GM12878 (cell line): ENCODE measurements around the gene TXNDC16. TPM values are rescaled to one million over a fixed set of nuclear protein-coding genes. Genes with fewer than 3 reads are reported as not detected.

Experiments
- ATAC-seq: fragments of 200-7000 bp; cut with Tn5 transposase; 3 replicates; pipeline ENCODE4 v1.9.1; 2020; ENCODE audit warnings: mild to moderate bottlenecking, moderate library complexity
- BruUV-seq: library from RNA; stranded (reverse); fragments of 400-500 nt; replicated peaks from 2 replicates; lab custom pipeline; 2021; lab: Mats Ljungman, UMichigan
- CTCF ChIA-PET: fragments of 300-600 bp; sonication (Branson Sonifier 250); formaldehyde crosslinking; extraction: SDS; loops from one replicate; lab custom pipeline; 2021; ENCODE audit warnings: inconsistent platforms; lab: Yijun Ruan, JAX
- POLR2A ChIA-PET: fragments of 350-600 bp; formaldehyde crosslinking; extraction: SDS; loops from one replicate; lab custom pipeline; 2021; ENCODE audit warnings: inconsistent platforms; lab: Charles Lee
- RAD21 ChIA-PET: fragments of 300-600 bp; sonication (Branson Sonifier 250); formaldehyde crosslinking; loops from one replicate; lab custom pipeline; 2023; ENCODE audit warnings: antibody characterized with exemption; ENCODE audit not compliant: unreplicated experiment; lab: Charles Lee
- SMC1A ChIA-PET: fragments of 300-600 bp; sonication (Branson Sonifier 250); formaldehyde crosslinking; loops from one replicate; lab custom pipeline; 2023; ENCODE audit not compliant: unreplicated experiment, uncharacterized antibody; lab: Charles Lee
- DNase-seq: peaks from one replicate; pipeline ENCODE4 v3.0.0-alpha.2; 2011; ENCODE audit warnings: low read depth, low spot score
- FAIRE-seq: peaks from 3 replicates; lab custom pipeline; 2011; peaks lifted over from hg19 to GRCh38; lab: Jason Lieb, UNC
- H2AFZ ChIP-seq: 2 replicates; pipeline ENCODE4 v1.6.0; 2011; ENCODE audit warnings: low read depth, low read length, control low read depth; ENCODE audit not compliant: control insufficient read depth
- H3K27ac ChIP-seq: 2 replicates; pipeline ENCODE4 v1.5.1; 2011; ENCODE audit warnings: control low read depth; ENCODE audit not compliant: control insufficient read depth, insufficient read depth
- H3K27me3 ChIP-seq, 2 experiments: replicated peaks in 1 of 2; 2 replicates each; pipeline versions ENCODE4 v1.6.0 to v1.6.1; 2011; ENCODE audit warnings: low read length in 1 of 2; ENCODE audit not compliant: control insufficient read depth in 2 of 2, insufficient read depth in 2 of 2
- H3K36me3 ChIP-seq, 2 experiments: 2 replicates each; pipeline ENCODE4 v1.5.1; 2011; ENCODE audit warnings: low read length in 1 of 2; ENCODE audit not compliant: control insufficient read depth in 2 of 2, insufficient read depth in 2 of 2
- H3K4me1 ChIP-seq: 2 replicates; pipeline ENCODE4 v1.6.1; 2011; ENCODE audit warnings: mild to moderate bottlenecking, low read length, moderate library complexity, mixed read lengths; ENCODE audit not compliant: control insufficient read depth, insufficient read depth
- H3K4me2 ChIP-seq: 2 replicates; pipeline ENCODE4 v1.6.0; 2011; ENCODE audit warnings: control low read depth; ENCODE audit not compliant: control insufficient read depth, insufficient read depth
- H3K4me3 ChIP-seq: fragments of 200-600 bp; sonication (generic); 2 replicates; pipeline ENCODE4 v1.5.1; 2016
- H3K79me2 ChIP-seq: 2 replicates; pipeline ENCODE4 v1.6.0; 2011; ENCODE audit warnings: low read length; ENCODE audit not compliant: control insufficient read depth, insufficient read depth
- H3K9ac ChIP-seq: 2 replicates; pipeline ENCODE4 v1.8.0; 2011; ENCODE audit warnings: low read length, control low read depth, mixed read lengths; ENCODE audit not compliant: control insufficient read depth, insufficient read depth
- H3K9me3 ChIP-seq: replicated peaks from 3 replicates; pipeline ENCODE4 v1.5.1; 2011; ENCODE audit warnings: mild to moderate bottlenecking, low read length; ENCODE audit not compliant: control insufficient read depth, insufficient read depth
- H4K20me1 ChIP-seq: 2 replicates; pipeline ENCODE4 v1.6.0; 2011; ENCODE audit not compliant: control insufficient read depth, insufficient read depth
- CHD4 ChIP-seq: fragments of 200-600 bp; sonication (generic); IDR thresholded peaks from 2 replicates; pipeline ENCODE4 v1.6.1; 2016; ENCODE audit warnings: mild to moderate bottlenecking
- GATAD2B ChIP-seq: fragments of 450-650 bp; conservative IDR thresholded peaks from 2 replicates; pipeline ENCODE4 v1.6.1; 2017; ENCODE audit warnings: low read depth, mild to moderate bottlenecking, moderate library complexity
- HDAC2 ChIP-seq: fragments of 200-600 bp; sonication (generic); IDR thresholded peaks from 2 replicates; pipeline ENCODE4 v1.6.1; 2017
- JUND ChIP-seq: IDR thresholded peaks from 2 replicates; pipeline ENCODE4 v1.6.1; 2012; ENCODE audit warnings: low read depth, mild to moderate bottlenecking, low read length, improper control_type of control experiment, moderate library complexity
- MEF2A ChIP-seq: IDR thresholded peaks from 2 replicates; pipeline ENCODE4 v1.6.1; 2011; ENCODE audit warnings: low read depth, mild to moderate bottlenecking, low read length, moderate library complexity; ENCODE audit not compliant: insufficient read depth
- MXI1 ChIP-seq: fragments of 150-350 bp; IDR thresholded peaks from 2 replicates; pipeline ENCODE4 v1.6.1; 2011; ENCODE audit warnings: low read depth, mild to moderate bottlenecking, inconsistent platforms, low read length, improper control_type of control experiment
- MYB ChIP-seq: fragments of 150-350 bp; IDR thresholded peaks from 2 replicates; pipeline ENCODE4 v1.6.1; 2014; ENCODE audit warnings: mild to moderate bottlenecking, low read depth, low read length, borderline replicate concordance
- SIX5 ChIP-seq: IDR thresholded peaks from 2 replicates; pipeline ENCODE4 v1.6.1; 2011; ENCODE audit warnings: mild to moderate bottlenecking, low read depth, low read length, moderate library complexity; ENCODE audit not compliant: severe bottlenecking
- SMARCA5 ChIP-seq: fragments of 450-650 bp; IDR thresholded peaks from 2 replicates; pipeline ENCODE4 v1.6.1; 2017; ENCODE audit warnings: mild to moderate bottlenecking
- in situ Hi-C: fragments of 300-500 bp; cut with MboI; formaldehyde crosslinking; loops from 9 replicates; pipeline ENCODE4 v1.14.3; 2018; ENCODE audit warnings: mixed read lengths
- intact Hi-C: fragments of 100-400 bp; cut with micrococcal nuclease; formaldehyde crosslinking; loops from one replicate; pipeline ENCODE4 v1.14.2; 2022; ENCODE audit not compliant: unreplicated experiment
- polyA plus RNA-seq, 11 experiments: library from polyadenylated mRNA; depleted of rRNA in 4 of 11; unstranded in 6 of 11; stranded (reverse) in 5 of 11; fragments of >200 nt; fragmentation: Nextera tagmentation in 4 of 11; fragmentation: Illumina TruSeq in 1 of 11; extraction: Ambion mirVana in 4 of 11; extraction: Trizol in 1 of 11; gene quantifications; 1 replicate in 1 of 11; 2 replicates in 10 of 11; pipeline versions ENCODE4 v1.2.1 to v1.2.3, GENCODE V29; 2011 to 2016; ENCODE audit warnings: inconsistent platforms in 2 of 11, missing spikeins in 2 of 11, low read depth in 1 of 11
- total RNA-seq, 4 experiments: library from RNA; depleted of rRNA in 3 of 4; stranded (reverse); fragments of >200 nt in 3 of 4; fragmentation: Illumina TruSeq in 1 of 4; extraction: Trizol in 1 of 4; gene quantifications; 2 replicates each; pipeline versions ENCODE4 v1.2.1 to v1.2.3, GENCODE V29; 2013 to 2021
- TF ChIP-seq, protein P1 (sequence below): IDR thresholded peaks from 2 replicates; pipeline ENCODE4 v1.6.1; 2012; ENCODE audit warnings: improper control_type of control experiment, low read depth, low read length; ENCODE audit not compliant: insufficient replicate concordance
- TF ChIP-seq, protein P2 (sequence below): fragments of 450-650 bp; IDR thresholded peaks from 2 replicates; pipeline ENCODE4 v1.6.1; 2016; ENCODE audit warnings: mild to moderate bottlenecking, moderate library complexity, borderline replicate concordance
- TF ChIP-seq, protein P3 (sequence below): fragments of 450-650 bp; IDR thresholded peaks from 2 replicates; pipeline ENCODE4 v1.6.1; 2017; ENCODE audit warnings: borderline replicate concordance
- TF ChIP-seq, protein P4 (sequence below): IDR thresholded peaks from 2 replicates; pipeline ENCODE4 v1.6.1; 2011; ENCODE audit warnings: low read depth, low read length, improper control_type of control experiment, borderline replicate concordance

The TXNDC16 gene
- total and polyA plus RNA-seq, 10 of the 15 experiments (the other 5 are each of a cell fraction or from before 2014, with no cell fraction given), result 1.2 to 7.9 (median 5.5) TPM

DNA sequence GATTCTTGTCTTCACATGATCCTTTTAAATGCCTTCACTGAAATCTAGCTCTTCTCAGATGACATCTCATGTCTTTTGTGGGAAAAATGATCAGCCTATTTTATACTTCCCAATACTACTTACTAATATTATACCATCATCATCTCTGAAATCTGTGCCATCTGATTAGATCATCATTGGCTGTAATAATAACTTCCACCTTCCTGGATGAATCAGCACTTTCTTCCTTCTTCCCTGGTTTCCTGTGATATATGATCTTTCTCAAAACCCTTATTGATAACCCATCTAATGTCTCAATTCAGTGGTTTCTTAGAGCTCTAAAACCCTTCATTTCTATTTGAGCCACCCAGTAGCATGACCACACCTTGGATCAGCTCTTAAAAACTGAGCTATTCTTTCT is 31.2 kb upstream of the TXNDC16 start:
- no peak overlapping the region for H3K9ac ChIP-seq
- POLR2A ChIA-PET, result no interaction called here
- H3K27me3 ChIP-seq, result no peaks in the 10 kb centered on the region; a peak in 1 of 4 replicates
- CTCF ChIA-PET, result interaction anchor here (1.4 kb wide), 1 partner anchor 31 kb away, joined by 3 read pairs; no protein-coding TSS in a partner anchor
- FAIRE-seq (no peak), ATAC-seq (no peak), DNase-seq (no peak)
- H3K4me3 ChIP-seq, result no peak overlapping the region
- SMC1A ChIA-PET, result no interaction called here
- H4K20me1 ChIP-seq, result no peaks in the 10 kb centered on the region
- no peaks in the 10 kb centered on the region for H3K9me3 ChIP-seq
- RAD21 ChIA-PET, result no interaction called here
- H3K27ac ChIP-seq, result no peak overlapping the region
- intact Hi-C loops (no loop called here), in situ Hi-C loops (no loop called here)
- H2AFZ ChIP-seq, result no peak overlapping the region
- no peak overlapping the region for H3K4me2 ChIP-seq
- H3K36me3 ChIP-seq, result no peaks in the 10 kb centered on the region
- BruUV-seq, result no TSS peak
- no peaks in the 10 kb centered on the region for H3K79me2 ChIP-seq
- no peaks in the 10 kb centered on the region for H3K4me1 ChIP-seq
- TF ChIP-seq SIX5 (no peak), HDAC2 (no peak), MXI1 (no peak), JUND (no peak), SMARCA5 (no peak), MYB (no peak), GATAD2B (no peak), CHD4 (no peak), MEF2A (no peak)
- TF ChIP-seq, protein P1, sequence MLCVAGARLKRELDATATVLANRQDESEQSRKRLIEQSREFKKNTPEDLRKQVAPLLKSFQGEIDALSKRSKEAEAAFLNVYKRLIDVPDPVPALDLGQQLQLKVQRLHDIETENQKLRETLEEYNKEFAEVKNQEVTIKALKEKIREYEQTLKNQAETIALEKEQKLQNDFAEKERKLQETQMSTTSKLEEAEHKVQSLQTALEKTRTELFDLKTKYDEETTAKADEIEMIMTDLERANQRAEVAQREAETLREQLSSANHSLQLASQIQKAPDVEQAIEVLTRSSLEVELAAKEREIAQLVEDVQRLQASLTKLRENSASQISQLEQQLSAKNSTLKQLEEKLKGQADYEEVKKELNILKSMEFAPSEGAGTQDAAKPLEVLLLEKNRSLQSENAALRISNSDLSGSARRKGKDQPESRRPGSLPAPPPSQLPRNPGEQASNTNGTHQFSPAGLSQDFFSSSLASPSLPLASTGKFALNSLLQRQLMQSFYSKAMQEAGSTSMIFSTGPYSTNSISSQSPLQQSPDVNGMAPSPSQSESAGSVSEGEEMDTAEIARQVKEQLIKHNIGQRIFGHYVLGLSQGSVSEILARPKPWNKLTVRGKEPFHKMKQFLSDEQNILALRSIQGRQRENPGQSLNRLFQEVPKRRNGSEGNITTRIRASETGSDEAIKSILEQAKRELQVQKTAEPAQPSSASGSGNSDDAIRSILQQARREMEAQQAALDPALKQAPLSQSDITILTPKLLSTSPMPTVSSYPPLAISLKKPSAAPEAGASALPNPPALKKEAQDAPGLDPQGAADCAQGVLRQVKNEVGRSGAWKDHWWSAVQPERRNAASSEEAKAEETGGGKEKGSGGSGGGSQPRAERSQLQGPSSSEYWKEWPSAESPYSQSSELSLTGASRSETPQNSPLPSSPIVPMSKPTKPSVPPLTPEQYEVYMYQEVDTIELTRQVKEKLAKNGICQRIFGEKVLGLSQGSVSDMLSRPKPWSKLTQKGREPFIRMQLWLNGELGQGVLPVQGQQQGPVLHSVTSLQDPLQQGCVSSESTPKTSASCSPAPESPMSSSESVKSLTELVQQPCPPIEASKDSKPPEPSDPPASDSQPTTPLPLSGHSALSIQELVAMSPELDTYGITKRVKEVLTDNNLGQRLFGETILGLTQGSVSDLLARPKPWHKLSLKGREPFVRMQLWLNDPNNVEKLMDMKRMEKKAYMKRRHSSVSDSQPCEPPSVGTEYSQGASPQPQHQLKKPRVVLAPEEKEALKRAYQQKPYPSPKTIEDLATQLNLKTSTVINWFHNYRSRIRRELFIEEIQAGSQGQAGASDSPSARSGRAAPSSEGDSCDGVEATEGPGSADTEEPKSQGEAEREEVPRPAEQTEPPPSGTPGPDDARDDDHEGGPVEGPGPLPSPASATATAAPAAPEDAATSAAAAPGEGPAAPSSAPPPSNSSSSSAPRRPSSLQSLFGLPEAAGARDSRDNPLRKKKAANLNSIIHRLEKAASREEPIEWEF, result no peak
- TF ChIP-seq, protein P2, sequence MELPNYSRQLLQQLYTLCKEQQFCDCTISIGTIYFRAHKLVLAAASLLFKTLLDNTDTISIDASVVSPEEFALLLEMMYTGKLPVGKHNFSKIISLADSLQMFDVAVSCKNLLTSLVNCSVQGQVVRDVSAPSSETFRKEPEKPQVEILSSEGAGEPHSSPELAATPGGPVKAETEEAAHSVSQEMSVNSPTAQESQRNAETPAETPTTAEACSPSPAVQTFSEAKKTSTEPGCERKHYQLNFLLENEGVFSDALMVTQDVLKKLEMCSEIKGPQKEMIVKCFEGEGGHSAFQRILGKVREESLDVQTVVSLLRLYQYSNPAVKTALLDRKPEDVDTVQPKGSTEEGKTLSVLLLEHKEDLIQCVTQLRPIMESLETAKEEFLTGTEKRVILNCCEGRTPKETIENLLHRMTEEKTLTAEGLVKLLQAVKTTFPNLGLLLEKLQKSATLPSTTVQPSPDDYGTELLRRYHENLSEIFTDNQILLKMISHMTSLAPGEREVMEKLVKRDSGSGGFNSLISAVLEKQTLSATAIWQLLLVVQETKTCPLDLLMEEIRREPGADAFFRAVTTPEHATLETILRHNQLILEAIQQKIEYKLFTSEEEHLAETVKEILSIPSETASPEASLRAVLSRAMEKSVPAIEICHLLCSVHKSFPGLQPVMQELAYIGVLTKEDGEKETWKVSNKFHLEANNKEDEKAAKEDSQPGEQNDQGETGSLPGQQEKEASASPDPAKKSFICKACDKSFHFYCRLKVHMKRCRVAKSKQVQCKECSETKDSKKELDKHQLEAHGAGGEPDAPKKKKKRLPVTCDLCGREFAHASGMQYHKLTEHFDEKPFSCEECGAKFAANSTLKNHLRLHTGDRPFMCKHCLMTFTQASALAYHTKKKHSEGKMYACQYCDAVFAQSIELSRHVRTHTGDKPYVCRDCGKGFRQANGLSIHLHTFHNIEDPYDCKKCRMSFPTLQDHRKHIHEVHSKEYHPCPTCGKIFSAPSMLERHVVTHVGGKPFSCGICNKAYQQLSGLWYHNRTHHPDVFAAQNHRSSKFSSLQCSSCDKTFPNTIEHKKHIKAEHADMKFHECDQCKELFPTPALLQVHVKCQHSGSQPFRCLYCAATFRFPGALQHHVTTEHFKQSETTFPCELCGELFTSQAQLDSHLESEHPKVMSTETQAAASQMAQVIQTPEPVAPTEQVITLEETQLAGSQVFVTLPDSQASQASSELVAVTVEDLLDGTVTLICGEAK, result no peak
- TF ChIP-seq, protein P3, sequence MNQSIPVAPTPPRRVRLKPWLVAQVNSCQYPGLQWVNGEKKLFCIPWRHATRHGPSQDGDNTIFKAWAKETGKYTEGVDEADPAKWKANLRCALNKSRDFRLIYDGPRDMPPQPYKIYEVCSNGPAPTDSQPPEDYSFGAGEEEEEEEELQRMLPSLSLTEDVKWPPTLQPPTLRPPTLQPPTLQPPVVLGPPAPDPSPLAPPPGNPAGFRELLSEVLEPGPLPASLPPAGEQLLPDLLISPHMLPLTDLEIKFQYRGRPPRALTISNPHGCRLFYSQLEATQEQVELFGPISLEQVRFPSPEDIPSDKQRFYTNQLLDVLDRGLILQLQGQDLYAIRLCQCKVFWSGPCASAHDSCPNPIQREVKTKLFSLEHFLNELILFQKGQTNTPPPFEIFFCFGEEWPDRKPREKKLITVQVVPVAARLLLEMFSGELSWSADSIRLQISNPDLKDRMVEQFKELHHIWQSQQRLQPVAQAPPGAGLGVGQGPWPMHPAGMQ, result no peak
- TF ChIP-seq, protein P4, sequence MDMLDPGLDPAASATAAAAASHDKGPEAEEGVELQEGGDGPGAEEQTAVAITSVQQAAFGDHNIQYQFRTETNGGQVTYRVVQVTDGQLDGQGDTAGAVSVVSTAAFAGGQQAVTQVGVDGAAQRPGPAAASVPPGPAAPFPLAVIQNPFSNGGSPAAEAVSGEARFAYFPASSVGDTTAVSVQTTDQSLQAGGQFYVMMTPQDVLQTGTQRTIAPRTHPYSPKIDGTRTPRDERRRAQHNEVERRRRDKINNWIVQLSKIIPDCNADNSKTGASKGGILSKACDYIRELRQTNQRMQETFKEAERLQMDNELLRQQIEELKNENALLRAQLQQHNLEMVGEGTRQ, result no peak
